Hepatocyte (in vitro differentiated cells): Measurements from ENCODE around the gene DHX15. TPM values are rescaled to one million over a fixed set of nuclear protein-coding genes. Genes with fewer than 3 reads are reported as not detected.

ENCODE experiments used
- DNase-seq: peaks from one replicate; pipeline ENCODE4 v3.0.0-alpha.2; 2016; ENCODE audit warnings: low spot score
- H2AFZ ChIP-seq: fragments of 200-600 bp; sonication (generic); 2 replicates; pipeline ENCODE4 v1.6.0; 2016; ENCODE audit warnings: antibody characterized with exemption, mild to moderate bottlenecking
- H3K27ac ChIP-seq: fragments of 200-600 bp; sonication (generic); 2 replicates; pipeline ENCODE4 v1.5.1; 2016; ENCODE audit warnings: mild to moderate bottlenecking
- H3K27me3 ChIP-seq: fragments of 200-600 bp; sonication (generic); 2 replicates; pipeline ENCODE4 v1.6.1; 2016
- H3K36me3 ChIP-seq: fragments of 200-600 bp; sonication (generic); replicated peaks from 2 replicates; pipeline ENCODE4 v1.5.1; 2016; ENCODE audit warnings: low read depth; ENCODE audit not compliant: insufficient read depth
- H3K4me1 ChIP-seq: fragments of 200-600 bp; sonication (generic); 2 replicates; pipeline ENCODE4 v1.5.1; 2016; ENCODE audit warnings: mild to moderate bottlenecking, moderate library complexity; ENCODE audit not compliant: insufficient read depth
- H3K4me2 ChIP-seq: fragments of 200-600 bp; sonication (generic); 2 replicates; pipeline ENCODE4 v1.6.0; 2016
- H3K4me3 ChIP-seq: fragments of 200-600 bp; sonication (generic); 2 replicates; pipeline ENCODE4 v1.5.1; 2016; ENCODE audit warnings: mild to moderate bottlenecking
- H3K79me2 ChIP-seq: fragments of 200-600 bp; sonication (generic); 2 replicates; pipeline ENCODE4 v1.6.0; 2017; ENCODE audit warnings: mild to moderate bottlenecking
- H3K9me2 ChIP-seq: fragments of 200-600 bp; sonication (generic); replicated peaks from 2 replicates; pipeline ENCODE4 v1.6.0; 2017; ENCODE audit warnings: mild to moderate bottlenecking; ENCODE audit not compliant: insufficient read depth
- H3K9me3 ChIP-seq: fragments of 200-600 bp; sonication (generic); 2 replicates; pipeline ENCODE4 v1.5.1; 2016; ENCODE audit warnings: low read depth, mild to moderate bottlenecking
- H4K20me1 ChIP-seq: fragments of 200-600 bp; sonication (generic); 2 replicates; pipeline ENCODE4 v1.6.0; 2016; ENCODE audit warnings: mild to moderate bottlenecking; ENCODE audit not compliant: insufficient read depth, poor library complexity, severe bottlenecking
- CTCF ChIP-seq: fragments of 200-600 bp; sonication (generic); IDR thresholded peaks from 2 replicates; pipeline ENCODE4 v1.5.1; 2016; ENCODE audit warnings: antibody characterized with exemption, mild to moderate bottlenecking; ENCODE audit not compliant: poor library complexity
- EZH2 ChIP-seq: fragments of 200-600 bp; sonication (generic); IDR thresholded peaks from 2 replicates; pipeline ENCODE4 v1.6.1; 2016; ENCODE audit warnings: antibody characterized with exemption, mild to moderate bottlenecking, borderline replicate concordance
- EZH2phosphoT487 ChIP-seq: fragments of 200-600 bp; sonication (generic); IDR thresholded peaks from one replicate; pipeline ENCODE4 v1.6.1; 2018; ENCODE audit warnings: antibody characterized with exemption, mild to moderate bottlenecking, low read depth, moderate library complexity; ENCODE audit not compliant: unreplicated experiment, severe bottlenecking
- WGBS: methylation state at CpG from one replicate; pipeline ENCODE4 v1.1.6; 2016; ENCODE audit warnings: low lambda C conversion rate; ENCODE audit errors: missing lambda C conversion rate; 5-methylcytosine and 5-hydroxymethylcytosine counted together
- polyA plus RNA-seq: library from polyadenylated mRNA; unstranded; fragments of >200 nt; fragmentation: Nextera tagmentation; extraction: Ambion mirVana; gene quantifications from 2 replicates; pipeline ENCODE4 v1.2.1, GENCODE V29; 2016
- total RNA-seq: library from RNA; depleted of rRNA; stranded (reverse); fragments of >200 nt; gene quantifications from 2 replicates; pipeline ENCODE4 v1.2.3, GENCODE V29; 2014

DHX15 gene
- total and polyA plus RNA-seq, 2 experiments from 2014 or later = 88.4 to 188 TPM

GRCh38 chr4:24605216-24605615 lies 20.9 kb upstream of the DHX15 start:
- H3K36me3 ChIP-seq = no peaks in the 10 kb centered on the region
- no peaks in the 10 kb centered on the region for H4K20me1 ChIP-seq
- H2AFZ ChIP-seq = no peak overlapping the region
- TF ChIP-seq EZH2phosphoT487 (no peak), EZH2 (no peak), CTCF (no peak)
- no peak for DNase-seq
- no peaks in the 10 kb centered on the region for H3K9me3 ChIP-seq
- H3K4me1 ChIP-seq = no peaks in the 10 kb centered on the region
- no peak overlapping the region for H3K4me2 ChIP-seq
- no peaks in the 10 kb centered on the region for H3K9me2 ChIP-seq
- no peaks in the 10 kb centered on the region for H3K79me2 ChIP-seq
- H3K27me3 ChIP-seq = no peaks in the 10 kb centered on the region
- H3K4me3 ChIP-seq = no peak overlapping the region
- H3K27ac ChIP-seq = no peak overlapping the region

- WGBS = 81% methylated on average over 4 of the region's 4 CpGs
- Histone ChIP-seq H3K4me1 (no peaks in the 10 kb centered on the region), H3K36me3 (no peaks in the 10 kb centered on the region), H3K4me2 (no peak overlapping the region), H2AFZ (no peak overlapping the region), H3K9me2 (no peaks in the 10 kb centered on the region), H3K27me3 (no peaks in the 10 kb centered on the region), H3K27ac (no peak overlapping the region), H3K9me3 (no peaks in the 10 kb centered on the region), H3K79me2 (no peaks in the 10 kb centered on the region), H3K4me3 (no peak overlapping the region), H4K20me1 (no peaks in the 10 kb centered on the region)
- no peak for DNase-seq
- no peak for TF ChIP-seq EZH2
- TF ChIP-seq EZH2phosphoT487 = no peak
- TF ChIP-seq CTCF = no peak
Measured at GRCh38 chr4:24604558-24605214, 20.3 kb upstream of the DHX15 start.

- no peaks in the 10 kb centered on the region for H3K27me3 ChIP-seq
- TF ChIP-seq EZH2 = no peak
- no peak for TF ChIP-seq EZH2phosphoT487
- TF ChIP-seq CTCF = no peak
- no peak for DNase-seq
- H3K27ac ChIP-seq = no peak overlapping the region
- no peaks in the 10 kb centered on the region for H3K9me2 ChIP-seq
- H3K4me1 ChIP-seq = no peaks in the 10 kb centered on the region
- H3K4me2 ChIP-seq = no peak overlapping the region
- H3K9me3 ChIP-seq = no peaks in the 10 kb centered on the region
- no peak overlapping the region for H2AFZ ChIP-seq
- H3K36me3 ChIP-seq = no peaks in the 10 kb centered on the region
- WGBS = 88% methylated on average over 6 of the region's 6 CpGs
- no peaks in the 10 kb centered on the region for H3K79me2 ChIP-seq
- H4K20me1 ChIP-seq = no peaks in the 10 kb centered on the region
- no peak overlapping the region for H3K4me3 ChIP-seq
Measured at GRCh38 chr4:24603343-24603742, 19.0 kb upstream of the DHX15 start.

- H3K4me2 ChIP-seq = no peak overlapping the region
- H3K4me1 ChIP-seq = peaks cover 7% of the 10 kb centered on the region
- TF ChIP-seq EZH2 (no peak), EZH2phosphoT487 (no peak), CTCF (no peak)
- H3K27me3 ChIP-seq = no peaks in the 10 kb centered on the region
- no peak overlapping the region for H3K27ac ChIP-seq
- no peak overlapping the region for H3K4me3 ChIP-seq
- H3K79me2 ChIP-seq = no peaks in the 10 kb centered on the region
- DNase-seq = no peak
- WGBS = 54% methylated on average over 1 of the region's 1 CpG
- H3K9me3 ChIP-seq = no peaks in the 10 kb centered on the region
- H3K36me3 ChIP-seq = no peaks in the 10 kb centered on the region
- no peaks in the 10 kb centered on the region for H3K9me2 ChIP-seq
- no peaks in the 10 kb centered on the region for H4K20me1 ChIP-seq
- H2AFZ ChIP-seq = no peak overlapping the region
Measured at GRCh38 chr4:24601121-24601520, 16.8 kb upstream of the DHX15 start.
